ENCODE data around the gene MYMK. TPM values are rescaled to one million over a fixed set of nuclear protein-coding genes. Genes with fewer than 3 reads are reported as not detected.

MYMK gene
- total RNA-seq, 2 experiments from 2014 or later = not detected

DNA sequence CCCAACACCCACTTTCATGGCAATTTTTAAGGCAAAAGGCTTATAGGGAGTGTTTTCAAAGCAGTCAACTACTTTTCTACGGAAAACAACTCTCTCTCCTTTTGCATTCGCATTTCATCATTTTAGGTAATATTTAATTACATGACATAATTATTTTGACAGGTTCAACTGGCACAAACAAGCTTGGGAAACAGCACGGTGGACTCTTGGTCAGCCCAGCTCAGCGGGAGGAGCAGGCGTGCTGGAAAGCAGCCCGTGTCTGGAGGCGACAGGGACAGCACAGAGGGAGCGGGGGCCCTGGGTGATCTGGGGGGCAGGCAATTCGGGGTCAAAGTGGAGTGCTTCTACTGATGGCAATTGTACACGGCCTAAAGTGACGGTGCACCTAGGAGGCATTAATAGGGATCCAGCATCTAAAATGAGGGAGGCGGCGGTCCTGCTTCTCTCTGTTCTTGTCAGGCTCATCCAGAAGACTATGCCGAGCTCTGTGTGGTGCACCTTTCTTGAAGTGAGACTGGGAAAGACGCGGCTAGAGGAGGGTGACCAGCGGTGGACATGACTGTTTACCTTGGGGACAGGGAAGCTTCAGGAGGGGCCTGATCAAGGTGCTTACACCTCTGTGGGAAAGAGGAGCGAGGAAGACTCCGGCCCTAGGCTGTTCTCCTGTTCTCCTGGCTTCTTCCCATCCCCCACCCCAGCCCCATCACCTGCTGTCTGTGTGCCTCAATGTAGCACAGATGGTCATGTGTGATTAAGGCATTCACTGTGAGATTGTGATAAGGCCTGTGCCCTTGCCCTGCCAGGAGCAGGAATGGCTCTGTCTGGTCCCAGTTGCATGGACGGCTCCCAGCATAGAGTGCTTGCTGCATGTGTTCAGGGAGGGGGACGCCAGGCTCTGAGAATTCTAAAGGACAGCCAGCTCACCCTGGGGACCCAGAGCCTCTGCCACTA is 3.4 kb downstream of the MYMK start:
- no peak overlapping the region for H3K4me3 Mint-ChIP-seq
- H3K4me1 Mint-ChIP-seq = peaks cover under 1% of the 10 kb centered on the region
- no peaks in the 10 kb centered on the region for H3K9me3 Mint-ChIP-seq (ENCODE audit: low read depth)
- no peak overlapping the region for H3K27ac Mint-ChIP-seq
- ChIA-PET POLR2A (no interaction called here), CTCF (interaction anchor here (0.7 to 1.0 kb wide), 2 partner anchors 137 to 474 kb away, joined by 3 to 4 read pairs; no protein-coding TSS in a partner anchor)
- DNase-seq (no peak), ATAC-seq (no peak)
- no peaks in the 10 kb centered on the region for H3K36me3 Mint-ChIP-seq (ENCODE audit: low read depth)
- intact Hi-C loops (cut with DNase I, micrococcal nuclease) = no loop called here
- H3K27me3 Mint-ChIP-seq = no peaks in the 10 kb centered on the region

DNA sequence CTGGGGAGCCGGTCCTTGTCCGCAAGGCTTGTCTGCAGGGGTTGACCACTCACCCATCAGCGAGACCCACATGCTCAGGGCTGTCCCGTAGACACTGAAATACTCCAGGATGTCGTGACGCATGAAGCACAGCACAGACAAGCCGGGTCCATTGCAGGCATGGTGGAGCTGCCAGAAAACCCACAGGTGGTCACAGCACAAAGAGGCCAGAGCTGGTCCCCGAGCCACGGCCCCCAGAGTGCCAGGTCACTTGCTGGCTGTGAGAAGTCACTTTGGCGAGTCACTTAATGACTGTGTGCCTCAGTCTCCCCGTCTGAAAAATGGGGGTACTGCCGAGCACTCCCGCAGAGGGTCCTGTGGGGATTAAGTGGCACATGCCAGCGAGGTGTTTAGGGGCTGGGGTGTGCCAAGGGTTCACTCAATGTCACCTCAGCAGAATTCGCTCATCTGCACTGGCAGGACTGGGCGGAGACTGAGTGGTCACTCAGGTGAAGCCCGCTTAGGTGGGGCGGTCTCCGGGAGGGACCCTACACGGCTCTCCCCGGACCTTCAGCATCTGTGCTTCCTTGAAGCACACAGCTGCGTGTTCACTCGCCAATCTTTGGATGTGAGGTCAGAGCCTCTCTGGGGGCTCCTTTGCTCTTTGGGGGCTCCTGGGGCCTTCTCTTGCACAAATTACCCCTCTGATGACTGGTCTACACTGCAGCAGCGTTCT is 4.5 kb downstream of the MYMK start:
- POLR2A ChIA-PET = no interaction called here
- ATAC-seq = no peak
- Mint-ChIP-seq H3K36me3 (ENCODE audit: low read depth) (no peaks in the 10 kb centered on the region), H3K4me3 (no peak overlapping the region), H3K4me1 (no peaks in the 10 kb centered on the region), H3K27me3 (no peaks in the 10 kb centered on the region), H3K9me3 (ENCODE audit: low read depth) (no peaks in the 10 kb centered on the region), H3K27ac (no peak overlapping the region)
- intact Hi-C loops (cut with DNase I, micrococcal nuclease) = no loop called here
- CTCF ChIA-PET = interaction anchor here (0.7 kb wide), 1 partner anchor 136 kb away, joined by 4 read pairs; no protein-coding TSS in a partner anchor
- DNase-seq = no peak

DNA sequence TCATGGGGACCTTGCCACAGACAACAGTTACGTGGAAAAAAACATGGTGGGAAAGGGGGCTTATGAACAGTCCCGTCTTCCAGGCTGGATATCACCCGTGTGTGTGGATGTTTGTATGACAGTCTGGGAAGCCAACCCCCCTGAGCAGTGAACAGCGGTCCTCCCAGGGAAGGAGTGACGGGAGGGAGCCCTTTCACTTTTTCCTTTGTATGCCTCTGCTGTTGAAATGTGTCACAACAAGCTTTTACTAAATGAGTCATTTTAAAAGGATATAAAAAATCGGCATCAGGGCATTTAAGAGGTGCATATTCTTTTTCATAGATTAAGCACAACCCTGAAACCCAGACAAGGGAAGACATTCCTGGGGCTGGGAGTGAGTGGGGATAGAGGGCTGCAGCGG is 5.1 kb downstream of the MYMK start:
- no peaks in the 10 kb centered on the region for H3K27me3 Mint-ChIP-seq
- no peaks in the 10 kb centered on the region for H3K4me1 Mint-ChIP-seq
- intact Hi-C loops (cut with DNase I, micrococcal nuclease) = no loop called here
- no peaks in the 10 kb centered on the region for H3K36me3 Mint-ChIP-seq (ENCODE audit: low read depth)
- ChIA-PET POLR2A (no interaction called here), CTCF (no interaction called here)
- H3K4me3 Mint-ChIP-seq = no peak overlapping the region
- DNase-seq (no peak), ATAC-seq (no peak)
- H3K9me3 Mint-ChIP-seq (ENCODE audit: low read depth) = no peaks in the 10 kb centered on the region
- H3K27ac Mint-ChIP-seq = no peak overlapping the region

DNA sequence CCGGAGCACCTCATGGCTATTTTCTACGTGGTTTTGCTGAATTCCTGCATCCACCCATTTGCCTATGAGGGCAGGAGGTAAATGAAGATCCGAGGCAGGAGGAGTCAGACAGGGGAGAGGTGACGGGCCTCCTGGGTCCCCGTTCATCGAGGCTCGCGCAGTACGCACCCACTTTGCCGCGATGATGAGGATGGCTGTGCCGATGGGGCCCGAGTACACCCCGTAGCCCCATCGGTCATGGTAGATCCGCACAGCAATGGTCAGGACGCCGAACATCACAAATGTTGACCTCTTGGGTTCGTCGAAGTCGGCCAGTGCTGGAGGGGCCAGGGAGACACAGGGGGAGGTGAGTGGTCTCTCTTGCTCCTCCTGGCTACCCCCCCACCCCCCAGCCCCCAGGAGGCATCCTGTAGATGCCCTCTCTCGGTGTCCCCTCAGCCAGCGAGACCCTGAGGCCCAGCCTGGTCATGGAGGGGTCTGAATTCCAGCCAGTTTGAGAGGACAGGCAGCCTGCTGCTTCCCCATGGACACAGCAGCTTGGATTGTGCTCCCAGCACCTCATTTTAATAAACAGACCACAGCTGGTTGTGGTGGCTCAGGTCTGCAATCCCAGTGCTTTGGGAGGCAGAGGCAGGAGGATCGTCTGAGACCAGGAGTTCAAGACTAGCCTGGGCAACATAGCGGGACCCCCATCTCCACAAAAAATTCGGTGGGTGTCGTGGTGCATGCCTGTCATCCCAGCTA is 5.9 kb downstream of the MYMK start:
- ChIA-PET POLR2A (no interaction called here), CTCF (interaction anchor here (1.2 kb wide), 1 partner anchor 224 kb away, joined by 5 read pairs; no protein-coding TSS in a partner anchor)
- no peaks in the 10 kb centered on the region for H3K27me3 Mint-ChIP-seq
- no peaks in the 10 kb centered on the region for H3K9me3 Mint-ChIP-seq (ENCODE audit: low read depth)
- ATAC-seq = no peak
- H3K36me3 Mint-ChIP-seq (ENCODE audit: low read depth) = no peaks in the 10 kb centered on the region
- no peak overlapping the region for H3K27ac Mint-ChIP-seq
- H3K4me1 Mint-ChIP-seq = no peaks in the 10 kb centered on the region
- H3K4me3 Mint-ChIP-seq = no peak overlapping the region
- intact Hi-C loops (cut with DNase I, micrococcal nuclease) = no loop called here
- DNase-seq = no peak

DNA sequence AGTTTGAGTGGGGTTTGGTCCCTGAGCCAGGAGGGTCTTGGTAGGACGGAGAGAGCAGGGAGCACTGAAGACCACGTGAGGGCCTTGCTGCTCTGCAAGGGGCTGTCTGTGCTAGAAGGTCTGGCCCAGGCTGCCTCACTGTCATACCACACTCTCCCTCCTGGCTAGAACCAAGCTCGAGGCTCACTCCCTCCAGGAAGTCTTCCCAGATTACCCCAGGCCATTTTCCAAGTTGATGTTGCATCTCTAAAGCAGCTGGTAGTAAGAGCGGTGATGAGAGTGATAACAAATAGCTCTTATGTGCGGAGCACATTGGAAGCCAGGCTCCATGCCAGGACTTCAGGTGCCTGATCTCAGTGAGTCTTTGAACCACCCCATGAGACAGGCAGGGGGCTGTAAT is 6.6 kb downstream of the MYMK start:
- H3K27ac Mint-ChIP-seq = no peak overlapping the region

DNA sequence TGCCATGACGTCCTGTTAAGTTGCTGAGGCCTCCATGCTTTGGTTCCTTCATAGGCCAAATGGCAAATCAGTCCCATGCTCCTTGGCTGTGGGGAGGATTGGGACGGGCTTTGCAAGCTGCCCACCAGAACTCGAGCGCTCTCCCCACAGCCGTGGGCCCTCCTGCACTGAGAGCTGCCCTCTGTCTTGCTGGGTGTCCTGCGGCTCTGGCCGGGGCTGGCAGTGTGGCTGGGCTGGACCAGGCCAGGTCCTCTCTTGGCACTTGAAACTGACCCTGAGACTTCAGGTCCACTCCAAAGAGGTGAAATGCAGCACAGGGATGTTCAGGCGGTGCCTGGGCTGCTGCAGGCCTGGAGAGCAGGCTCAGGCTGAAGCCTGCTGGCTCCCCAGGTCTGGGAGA is 7.0 kb downstream of the MYMK start:
- intact Hi-C loops (cut with DNase I, micrococcal nuclease) = no loop called here
- Mint-ChIP-seq H3K27ac (no peak overlapping the region), H3K9me3 (ENCODE audit: low read depth) (no peaks in the 10 kb centered on the region), H3K36me3 (ENCODE audit: low read depth) (no peaks in the 10 kb centered on the region), H3K4me3 (no peak overlapping the region), H3K4me1 (no peaks in the 10 kb centered on the region), H3K27me3 (no peaks in the 10 kb centered on the region)
- CTCF ChIA-PET = interaction anchor here (1.2 kb wide), 1 partner anchor 225 kb away, joined by 5 read pairs; no protein-coding TSS in a partner anchor
- ATAC-seq (no peak), DNase-seq (no peak)
- POLR2A ChIA-PET = no interaction called here

More for the DNA sequence above, 6.6 kb downstream of the MYMK start:
- no peaks in the 10 kb centered on the region for H3K9me3 Mint-ChIP-seq (ENCODE audit: low read depth)
- no peak overlapping the region for H3K4me3 Mint-ChIP-seq
- no peaks in the 10 kb centered on the region for H3K36me3 Mint-ChIP-seq (ENCODE audit: low read depth)
- DNase-seq (no peak), ATAC-seq (no peak)
- no peaks in the 10 kb centered on the region for H3K4me1 Mint-ChIP-seq
- no peaks in the 10 kb centered on the region for H3K27me3 Mint-ChIP-seq
- POLR2A ChIA-PET = no interaction called here
- intact Hi-C loops (cut with DNase I, micrococcal nuclease) = no loop called here
- CTCF ChIA-PET = interaction anchor here (1.2 kb wide), 1 partner anchor 224 kb away, joined by 5 read pairs; no protein-coding TSS in a partner anchor

DNA sequence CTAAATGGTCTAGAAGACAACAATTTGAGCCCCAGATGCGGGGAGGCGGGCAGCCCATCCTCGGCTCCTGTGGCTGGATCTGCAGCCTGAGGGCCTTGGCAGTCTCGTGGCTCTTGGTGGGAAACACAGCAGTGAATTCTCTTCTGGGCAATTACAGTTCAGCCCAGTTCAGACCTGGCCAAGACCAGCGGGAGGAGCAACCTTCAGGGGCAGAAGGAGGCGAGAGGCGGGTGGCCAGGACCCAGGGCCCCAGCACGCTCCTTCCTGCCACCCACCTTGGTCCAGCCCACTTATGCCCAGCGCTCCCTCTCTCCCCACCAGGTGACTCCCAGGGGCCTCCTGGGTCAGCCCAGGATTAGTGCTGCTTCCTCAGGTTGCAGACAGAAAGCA is 7.8 kb downstream of the MYMK start:
- Mint-ChIP-seq H3K27me3 (no peaks in the 10 kb centered on the region), H3K36me3 (ENCODE audit: low read depth) (no peaks in the 10 kb centered on the region), H3K27ac (no peak overlapping the region), H3K4me3 (no peak overlapping the region), H3K9me3 (ENCODE audit: low read depth) (no peaks in the 10 kb centered on the region), H3K4me1 (no peaks in the 10 kb centered on the region)
- POLR2A ChIA-PET = no interaction called here
- DNase-seq = no peak
- CTCF ChIA-PET = no interaction called here
- no peak for ATAC-seq
- intact Hi-C loops (cut with DNase I, micrococcal nuclease) = no loop called here

DNA sequence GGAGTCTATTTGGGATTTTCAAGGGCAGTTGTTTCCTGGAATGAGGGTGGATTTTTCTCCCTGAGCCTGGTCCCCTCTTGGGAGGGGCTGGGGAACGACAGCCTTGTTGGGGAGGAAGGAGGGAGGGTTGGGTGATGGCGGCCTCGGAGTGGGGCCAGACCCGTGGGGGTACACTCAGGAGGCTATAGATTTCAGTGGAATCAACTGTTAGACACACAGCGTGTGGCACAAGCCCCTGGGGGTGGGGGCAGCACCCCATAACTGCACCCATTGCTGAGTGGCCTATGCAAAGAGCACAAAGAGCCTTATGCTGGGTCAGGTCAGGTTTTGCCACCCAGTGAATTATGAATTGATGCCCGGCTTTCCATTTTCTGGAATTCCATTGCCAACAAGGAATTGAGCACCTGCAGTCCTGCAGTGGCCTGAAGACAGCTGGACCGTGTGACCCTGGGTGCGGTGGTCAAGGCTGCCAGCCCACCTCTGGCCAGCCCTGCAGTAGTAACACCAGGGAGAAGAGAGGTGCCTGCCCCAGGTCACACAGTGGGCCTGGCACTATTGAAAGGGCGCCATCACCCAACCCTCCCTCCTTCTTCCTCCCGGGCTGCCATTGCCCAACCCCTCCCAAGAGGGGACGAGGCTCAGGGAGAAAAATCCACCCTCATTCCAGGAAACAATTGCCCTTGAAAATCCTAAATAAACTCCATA is 8.4 kb downstream of the MYMK start:
- CTCF ChIA-PET = no interaction called here
- H3K27ac Mint-ChIP-seq = no peak overlapping the region
- H3K4me3 Mint-ChIP-seq = no peak overlapping the region
- ATAC-seq = no peak
- POLR2A ChIA-PET = no interaction called here
- intact Hi-C loops (cut with DNase I, micrococcal nuclease) = no loop called here
- H3K27me3 Mint-ChIP-seq = no peaks in the 10 kb centered on the region
- no peaks in the 10 kb centered on the region for H3K36me3 Mint-ChIP-seq (ENCODE audit: low read depth)
- no peaks in the 10 kb centered on the region for H3K4me1 Mint-ChIP-seq
- no peaks in the 10 kb centered on the region for H3K9me3 Mint-ChIP-seq (ENCODE audit: low read depth)
- DNase-seq = no peak

DNA sequence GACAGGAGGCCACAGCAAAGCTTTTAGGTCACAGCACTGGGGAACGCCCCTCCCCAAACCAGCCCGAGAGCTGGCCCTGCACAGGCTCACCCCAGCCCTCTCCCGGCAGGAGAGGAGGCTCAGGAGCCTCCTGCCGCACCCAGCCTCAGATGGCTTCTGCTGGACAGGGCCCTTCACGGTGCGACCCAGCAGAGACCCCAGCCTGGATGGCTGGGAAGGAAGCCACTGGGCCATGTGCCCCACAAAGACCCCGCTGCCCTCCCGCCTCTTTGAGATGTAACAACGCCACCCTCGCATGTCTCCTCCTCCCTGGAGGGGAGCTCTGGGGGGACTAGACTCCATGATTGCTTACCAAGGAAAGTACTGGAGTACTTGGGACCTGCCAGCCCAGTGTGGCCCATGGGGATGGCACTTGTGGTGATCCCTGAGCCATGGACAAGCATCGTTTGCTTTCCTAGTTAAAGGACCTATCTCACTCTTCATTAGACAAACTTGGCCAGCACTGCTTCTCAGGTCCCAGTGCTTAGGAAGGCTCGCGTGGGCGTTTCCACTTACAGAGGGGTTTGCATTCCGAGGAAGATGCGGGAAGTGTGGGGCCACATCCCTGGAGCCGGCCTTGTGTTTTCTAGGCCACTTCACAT is 9.0 kb downstream of the MYMK start:
- H3K9me3 Mint-ChIP-seq (ENCODE audit: low read depth) = no peaks in the 10 kb centered on the region
- H3K27ac Mint-ChIP-seq = no peak overlapping the region
- intact Hi-C loops (cut with DNase I, micrococcal nuclease) = no loop called here
- ChIA-PET CTCF (no interaction called here), POLR2A (no interaction called here)
- no peaks in the 10 kb centered on the region for H3K27me3 Mint-ChIP-seq
- ATAC-seq (no peak), DNase-seq (no peak)
- H3K4me1 Mint-ChIP-seq = no peaks in the 10 kb centered on the region
- no peaks in the 10 kb centered on the region for H3K36me3 Mint-ChIP-seq (ENCODE audit: low read depth)
- H3K4me3 Mint-ChIP-seq = no peak overlapping the region

DNA sequence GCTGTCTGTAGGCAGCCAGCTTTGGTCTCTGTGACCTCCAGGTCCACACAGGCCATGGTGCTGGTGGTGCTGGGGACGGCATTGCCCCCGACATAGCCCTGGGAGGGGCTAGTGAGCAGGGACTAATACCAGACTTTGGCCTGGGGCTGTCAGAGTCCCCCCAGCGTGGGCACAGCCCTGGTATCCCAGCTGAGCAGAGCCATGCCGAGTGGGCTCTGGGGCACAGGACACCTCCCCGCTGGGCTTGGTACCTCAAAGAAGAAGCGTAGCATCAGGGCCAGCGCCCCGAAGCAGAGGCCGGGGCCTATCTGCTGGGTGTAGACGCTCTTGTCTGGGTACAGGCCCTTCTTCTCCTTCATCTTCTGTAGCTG is 9.5 kb downstream of the MYMK start:
- no peaks in the 10 kb centered on the region for H3K36me3 Mint-ChIP-seq (ENCODE audit: low read depth)
- intact Hi-C loops (cut with DNase I, micrococcal nuclease) = no loop called here
- no peaks in the 10 kb centered on the region for H3K27me3 Mint-ChIP-seq
- no peak overlapping the region for H3K27ac Mint-ChIP-seq
- no peak overlapping the region for H3K4me3 Mint-ChIP-seq
- CTCF ChIA-PET = no interaction called here
- H3K9me3 Mint-ChIP-seq (ENCODE audit: low read depth) = no peaks in the 10 kb centered on the region
- no peaks in the 10 kb centered on the region for H3K4me1 Mint-ChIP-seq
- POLR2A ChIA-PET = no interaction called here
- DNase-seq = no peak
- no peak for ATAC-seq
